WI38 (cell line): Measurements from ENCODE around the gene CDT1.
"Not testable (repeated sequence)": the region's sequence is repeated elsewhere in the genome, so short reads cannot be mapped to it uniquely, and the experiment has no call there.

Experiments used
- H3K4me3 ChIP-seq: 2 replicates; pipeline ENCODE4 v1.5.1; 2011; ENCODE audit warnings: low read depth, mild to moderate bottlenecking, control low read depth, low read length
- CTCF ChIP-seq: IDR thresholded peaks from 2 replicates; pipeline ENCODE4 v1.5.1; 2012; ENCODE audit warnings: low read depth, mild to moderate bottlenecking, control low read depth, low read length

Gene CDT1

DNA sequence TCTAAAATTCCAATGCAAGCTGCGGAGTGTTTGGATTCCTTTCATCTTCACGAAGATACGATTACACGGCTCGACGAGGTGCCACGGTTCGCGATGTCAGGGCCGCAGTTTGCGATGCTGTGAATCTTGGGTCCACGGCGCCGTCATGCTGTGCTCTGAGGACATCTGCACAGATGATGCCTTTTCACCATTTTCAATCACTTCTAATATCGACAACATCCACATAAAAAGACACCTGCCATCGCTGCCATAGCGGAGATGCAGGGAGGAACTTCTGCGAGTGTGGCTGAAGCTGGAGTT, 14.9 kb downstream of the CDT1 start:
- no peak for TF ChIP-seq CTCF
- no peak overlapping the region for H3K4me3 ChIP-seq

DNA sequence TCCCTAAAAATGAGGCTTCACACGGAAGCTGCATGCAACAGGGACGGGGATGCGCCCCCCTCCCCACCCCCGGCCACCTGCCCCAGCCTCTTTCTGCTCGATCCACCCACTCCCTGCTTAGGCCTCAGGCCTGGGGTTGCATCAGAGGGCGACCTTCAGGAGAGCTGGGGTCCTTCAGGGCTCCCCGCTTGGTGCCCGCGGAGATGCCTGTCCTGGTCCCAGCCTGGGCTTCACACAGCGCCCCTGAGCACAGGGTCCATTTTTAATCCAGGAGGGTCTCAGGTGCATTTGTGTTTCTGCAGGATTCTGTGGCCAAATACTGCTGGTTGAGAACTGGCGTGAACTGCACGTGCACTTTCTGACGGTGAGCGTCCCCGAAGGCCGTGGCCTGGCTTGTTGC, 15.5 kb downstream of the CDT1 start:
- no peak overlapping the region for H3K4me3 ChIP-seq
- no peak for TF ChIP-seq CTCF

DNA sequence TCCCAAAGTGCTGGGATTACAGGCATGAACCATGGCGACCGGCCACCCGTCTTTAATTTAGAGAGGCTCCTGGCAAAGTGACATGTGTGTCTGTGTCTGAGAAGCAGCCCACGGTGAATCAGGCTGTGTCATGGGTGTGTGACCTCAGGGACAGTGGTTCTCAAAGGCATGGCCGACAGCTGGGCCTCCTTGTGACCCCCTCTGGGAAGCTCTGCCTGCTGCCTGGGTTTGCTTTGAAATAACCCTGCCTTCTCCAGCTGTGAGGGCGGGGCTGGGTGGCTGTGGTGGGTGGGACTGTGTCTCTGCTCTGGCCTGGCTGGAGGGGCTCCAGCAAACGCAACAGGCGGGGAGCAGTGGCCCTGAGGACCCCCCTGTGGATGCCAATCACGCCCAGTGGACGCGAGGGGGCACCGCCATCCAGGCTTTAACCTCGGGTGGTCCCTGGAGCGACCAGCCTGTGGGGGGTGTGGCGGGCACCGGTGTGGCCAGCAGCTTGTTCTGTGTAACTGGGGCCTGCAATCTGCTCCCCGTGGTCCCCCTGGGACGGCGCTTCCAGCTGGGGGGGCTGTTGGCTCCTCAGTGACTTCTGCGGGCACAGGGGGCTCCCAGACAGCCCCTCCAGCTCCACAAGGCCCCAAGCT, 16.9 kb downstream of the CDT1 start:
- no peak overlapping the region for H3K4me3 ChIP-seq
- no peak for TF ChIP-seq CTCF

- TF ChIP-seq CTCF = no peak
- H3K4me3 ChIP-seq = no peak overlapping the region
These were observed 17.7 kb downstream of the CDT1 start for GRCh38 chr16:88821168-88821850.

DNA sequence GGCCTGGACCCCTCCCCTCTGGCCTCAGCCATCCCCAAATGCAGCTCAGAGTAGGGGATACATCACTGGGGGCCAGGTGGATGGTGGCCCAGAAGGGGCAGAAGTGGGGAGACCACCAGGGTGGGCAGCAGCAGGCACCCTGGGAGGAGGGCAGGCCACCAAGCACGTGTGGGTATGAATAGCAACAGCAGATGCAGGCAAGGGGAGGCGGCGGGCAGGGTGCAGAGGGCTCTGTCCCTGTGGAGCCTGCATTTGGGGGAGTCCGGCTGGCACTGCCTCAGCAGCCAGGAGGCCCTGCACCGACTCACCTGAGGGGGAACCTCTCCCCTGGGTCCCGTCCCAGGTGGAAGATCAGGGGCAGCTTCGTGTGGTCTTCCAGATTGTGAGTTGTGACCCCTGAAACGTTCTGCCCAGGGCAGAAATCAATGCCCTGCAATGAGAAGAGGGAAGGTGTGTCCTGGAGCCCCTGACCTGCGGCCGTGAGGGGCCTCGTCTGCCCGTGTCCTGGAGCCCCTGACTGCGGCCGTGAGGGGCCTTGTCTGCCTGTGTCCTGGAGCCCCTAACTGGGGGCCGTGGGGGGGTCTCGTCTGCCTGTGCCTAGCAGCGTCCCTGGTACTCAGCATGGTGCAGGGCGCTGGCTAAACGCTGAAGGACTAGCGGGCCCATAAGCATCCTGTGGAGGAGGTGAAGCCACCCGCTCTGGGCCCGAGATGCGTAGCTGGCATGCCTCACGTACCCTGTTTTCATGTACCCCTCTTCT, 18.9 kb downstream of the CDT1 start:
- no peak overlapping the region for H3K4me3 ChIP-seq
- TF ChIP-seq CTCF = no peak

GRCh38 chr16:88823646-88824045, 20.1 kb downstream of the CDT1 start:
- H3K4me3 ChIP-seq = not testable (repeated sequence)

DNA sequence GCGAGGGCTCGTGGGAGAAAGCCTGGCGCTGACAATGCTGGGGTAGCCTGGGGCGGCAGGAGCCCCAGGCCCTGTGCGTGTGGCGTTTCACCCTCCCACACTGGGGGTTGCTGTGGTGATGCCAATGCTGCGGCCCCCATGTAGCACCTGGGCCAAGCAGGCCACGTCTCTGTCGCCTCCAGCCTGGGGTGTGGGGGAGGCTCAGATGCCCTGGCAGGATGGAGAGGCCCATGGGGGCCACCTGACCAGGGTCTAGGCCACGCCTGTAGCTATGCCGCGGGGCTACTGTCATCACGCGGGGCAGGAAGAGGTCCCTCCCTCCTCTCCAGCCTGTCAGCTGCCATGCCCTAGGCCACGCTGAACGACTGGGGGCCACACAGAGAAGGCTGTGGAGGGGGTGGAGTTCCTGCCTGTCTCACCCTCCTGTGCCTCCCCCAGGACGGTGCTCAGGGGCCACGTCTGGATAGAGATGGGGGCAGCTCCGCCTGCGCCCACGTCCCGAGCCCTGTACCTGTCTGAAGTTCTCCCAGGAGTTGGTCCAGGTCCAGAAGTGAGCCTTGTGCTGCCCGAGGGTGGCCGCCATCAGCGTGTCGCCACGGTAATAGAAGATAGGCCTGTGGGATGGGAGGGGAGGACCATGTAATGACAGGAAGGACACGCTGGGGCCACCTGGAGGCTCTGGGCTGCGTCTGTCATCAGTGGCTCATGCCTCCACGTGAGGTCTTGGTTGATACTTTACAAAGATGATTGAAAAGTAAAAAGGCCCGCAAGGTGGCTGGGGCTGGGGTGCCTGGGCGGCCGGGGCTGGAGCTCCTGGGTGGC, 20.9 kb downstream of the CDT1 start:
- TF ChIP-seq CTCF = no peak
- no peak overlapping the region for H3K4me3 ChIP-seq
